ENCODE data around the gene NEK9.

DNA sequence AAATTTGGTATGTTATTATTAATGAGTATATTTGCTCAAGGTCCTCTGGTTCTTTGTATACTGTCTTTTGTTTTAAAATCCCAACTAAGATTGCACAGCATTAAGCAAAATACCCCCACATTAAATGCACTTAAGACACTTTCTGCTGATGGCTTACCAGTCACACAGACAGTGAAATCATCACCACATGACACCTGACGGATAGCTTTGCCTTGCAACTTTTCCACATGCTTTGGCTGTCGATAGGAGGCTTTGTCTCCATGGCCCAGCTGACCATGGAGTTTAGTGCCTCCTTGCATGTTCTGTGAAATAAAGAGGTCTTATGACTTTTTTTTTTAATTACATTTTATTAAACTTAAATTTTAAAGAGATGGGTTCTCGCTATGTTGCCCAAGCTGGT, 19.7 kb downstream of the NEK9 start:
- no peak for TF ChIP-seq EP300 (conservative IDR thresholded peaks at IDR 0.05; ENCODE audit: poor library complexity, severe bottlenecking)
- TF ChIP-seq, protein P1, sequence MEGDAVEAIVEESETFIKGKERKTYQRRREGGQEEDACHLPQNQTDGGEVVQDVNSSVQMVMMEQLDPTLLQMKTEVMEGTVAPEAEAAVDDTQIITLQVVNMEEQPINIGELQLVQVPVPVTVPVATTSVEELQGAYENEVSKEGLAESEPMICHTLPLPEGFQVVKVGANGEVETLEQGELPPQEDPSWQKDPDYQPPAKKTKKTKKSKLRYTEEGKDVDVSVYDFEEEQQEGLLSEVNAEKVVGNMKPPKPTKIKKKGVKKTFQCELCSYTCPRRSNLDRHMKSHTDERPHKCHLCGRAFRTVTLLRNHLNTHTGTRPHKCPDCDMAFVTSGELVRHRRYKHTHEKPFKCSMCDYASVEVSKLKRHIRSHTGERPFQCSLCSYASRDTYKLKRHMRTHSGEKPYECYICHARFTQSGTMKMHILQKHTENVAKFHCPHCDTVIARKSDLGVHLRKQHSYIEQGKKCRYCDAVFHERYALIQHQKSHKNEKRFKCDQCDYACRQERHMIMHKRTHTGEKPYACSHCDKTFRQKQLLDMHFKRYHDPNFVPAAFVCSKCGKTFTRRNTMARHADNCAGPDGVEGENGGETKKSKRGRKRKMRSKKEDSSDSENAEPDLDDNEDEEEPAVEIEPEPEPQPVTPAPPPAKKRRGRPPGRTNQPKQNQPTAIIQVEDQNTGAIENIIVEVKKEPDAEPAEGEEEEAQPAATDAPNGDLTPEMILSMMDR (IDR thresholded peaks at IDR 0.05; ENCODE audit: poor library complexity, severe bottlenecking), result no peak
- no peak for TF ChIP-seq RAD21 (conservative IDR thresholded peaks at IDR 0.05)
- TF ChIP-seq POLR2AphosphoS5 (IDR thresholded peaks at IDR 0.05), result no peak
- TF ChIP-seq EZH2 (IDR thresholded peaks at IDR 0.05; ENCODE audit: borderline replicate concordance, insufficient read depth, low read length, poor library complexity, severe bottlenecking), result no peak
- TF ChIP-seq MXI1 (conservative IDR thresholded peaks at IDR 0.05; ENCODE audit: poor library complexity, severe bottlenecking), result no peak

All from neural cell (in vitro differentiated cells).